ENCODE results near the gene CYP2E1. TPM values are rescaled to one million over a fixed set of nuclear protein-coding genes. Genes with fewer than 3 reads are reported as not detected.
"Not testable (repeated sequence)": the region's sequence is repeated elsewhere in the genome, so short reads cannot be mapped to it uniquely, and the experiment has no call there.

The CYP2E1 gene
- total RNA-seq, 1 experiment from 2014 or later: 0.90 TPM

GRCh38 chr10:133541441-133541975 lies 14.3 kb downstream of the CYP2E1 start:
- DNase-seq; H3K36me3 ChIP-seq (replicated peaks; ENCODE audit: control insufficient read depth, insufficient read depth, low read length); H3K27me3 ChIP-seq (ENCODE audit: control insufficient read depth, insufficient read depth, low read length); H3K4me3 ChIP-seq (ENCODE audit: insufficient read depth, low read depth, low read length): not testable (repeated sequence)

DNA sequence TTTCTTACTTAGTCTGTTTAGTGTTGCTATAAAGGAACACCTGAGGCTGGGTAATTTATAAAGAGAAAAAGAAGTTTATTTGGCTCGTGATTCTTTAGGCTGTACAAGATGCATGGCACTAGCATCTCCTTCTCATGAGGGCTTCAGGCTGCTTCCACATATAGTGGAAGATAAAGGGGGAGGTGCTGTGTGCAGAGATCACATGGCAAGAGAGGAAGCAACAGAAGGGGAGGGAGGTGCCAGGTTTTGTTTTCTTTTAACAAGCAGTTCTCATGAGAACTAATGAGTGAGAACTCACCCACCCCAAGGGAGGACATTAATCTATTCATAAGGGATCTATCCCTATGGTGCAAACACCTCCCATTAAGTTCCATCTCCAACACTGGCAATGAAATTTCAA lies 17.3 kb downstream of the CYP2E1 start:
- Histone ChIP-seq H3K27me3 (ENCODE audit: control insufficient read depth, insufficient read depth, low read length) (no peaks in the 10 kb centered on the region), H3K4me3 (ENCODE audit: insufficient read depth, low read depth, low read length) (no peak overlapping the region), H3K36me3 (replicated peaks; ENCODE audit: control insufficient read depth, insufficient read depth, low read length) (no peaks in the 10 kb centered on the region)
- no peak for DNase-seq

GRCh38 chr10:133554600-133554999 lies 27.4 kb downstream of the CYP2E1 start:
- Histone ChIP-seq H3K4me3 (ENCODE audit: insufficient read depth, low read depth, low read length) (no peak overlapping the region), H3K27me3 (ENCODE audit: control insufficient read depth, insufficient read depth, low read length) (no peaks in the 10 kb centered on the region), H3K36me3 (replicated peaks; ENCODE audit: control insufficient read depth, insufficient read depth, low read length) (no peaks in the 10 kb centered on the region)
- no peak for DNase-seq

DNA sequence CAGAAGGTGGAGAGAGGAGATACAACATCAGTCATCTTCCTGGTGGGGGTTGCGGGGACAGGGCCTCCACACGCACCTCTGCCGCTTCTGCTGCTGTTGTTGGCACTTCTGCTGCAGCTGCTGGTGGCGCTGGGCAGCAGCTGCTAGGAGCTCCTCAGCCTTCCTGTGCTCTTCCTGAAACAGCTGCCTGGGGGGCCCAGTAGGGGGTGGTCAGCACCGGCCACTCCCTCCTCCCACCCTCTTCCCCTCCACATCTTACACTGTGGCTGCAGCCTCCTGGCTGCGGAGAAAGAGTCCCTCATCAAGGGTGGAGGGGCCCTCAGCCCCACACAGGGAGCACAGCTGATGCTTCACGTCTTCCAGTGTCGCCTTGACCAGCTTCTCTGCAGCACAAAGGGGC lies 28.4 kb downstream of the CYP2E1 start:
- no peak for DNase-seq
- no peak overlapping the region for H3K4me3 ChIP-seq (ENCODE audit: insufficient read depth, low read depth, low read length)
- no peaks in the 10 kb centered on the region for H3K36me3 ChIP-seq (replicated peaks; ENCODE audit: control insufficient read depth, insufficient read depth, low read length)
- no peaks in the 10 kb centered on the region for H3K27me3 ChIP-seq (ENCODE audit: control insufficient read depth, insufficient read depth, low read length)

DNA sequence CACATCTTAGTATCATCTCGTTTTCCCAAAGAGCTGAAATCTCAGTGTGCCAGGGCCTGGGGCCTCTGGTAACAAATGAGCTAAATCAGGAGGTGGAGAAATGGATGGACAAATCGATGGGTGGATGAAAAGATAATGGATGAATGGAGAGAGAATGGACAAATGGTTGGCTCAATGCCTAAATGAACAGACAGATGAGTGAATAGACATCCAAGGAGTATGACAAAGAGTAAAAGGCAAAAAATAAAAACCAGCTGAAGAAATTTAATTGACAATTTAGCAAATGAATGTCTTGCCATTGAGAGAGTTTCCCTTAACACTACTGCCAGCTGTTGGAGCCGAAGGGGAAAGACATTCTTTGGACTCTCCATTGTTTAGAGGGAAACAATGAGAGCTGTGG lies 30.2 kb downstream of the CYP2E1 start:
- no peak for DNase-seq
- H3K36me3 ChIP-seq (replicated peaks; ENCODE audit: control insufficient read depth, insufficient read depth, low read length): no peaks in the 10 kb centered on the region
- H3K4me3 ChIP-seq (ENCODE audit: insufficient read depth, low read depth, low read length): no peak overlapping the region
- H3K27me3 ChIP-seq (ENCODE audit: control insufficient read depth, insufficient read depth, low read length): no peaks in the 10 kb centered on the region

DNA sequence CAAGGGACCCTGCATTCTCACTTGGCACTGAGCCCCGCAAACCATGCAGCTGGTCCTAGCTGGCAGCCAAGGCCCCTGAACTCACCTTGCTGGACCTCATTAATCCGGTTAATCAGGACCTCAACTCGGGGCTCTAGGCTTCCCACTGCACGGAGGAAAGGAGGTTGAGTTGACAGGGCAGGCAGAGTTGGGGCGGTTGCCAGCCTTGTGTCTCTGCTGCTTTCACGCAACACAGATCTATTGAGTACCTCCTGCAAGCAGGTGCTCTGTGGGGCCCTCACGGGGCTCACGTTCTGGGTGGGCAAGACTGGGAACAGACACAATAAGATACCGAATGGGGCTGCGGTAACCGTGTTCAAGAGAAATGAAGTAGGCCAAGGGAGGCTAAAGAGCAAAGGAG lies 32.1 kb downstream of the CYP2E1 start:
- no peak for DNase-seq
- Histone ChIP-seq H3K36me3 (replicated peaks; ENCODE audit: control insufficient read depth, insufficient read depth, low read length) (no peaks in the 10 kb centered on the region), H3K27me3 (ENCODE audit: control insufficient read depth, insufficient read depth, low read length) (no peaks in the 10 kb centered on the region), H3K4me3 (ENCODE audit: insufficient read depth, low read depth, low read length) (no peak overlapping the region)

GRCh38 chr10:133564816-133565215 lies 37.7 kb downstream of the CYP2E1 start:
- Histone ChIP-seq H3K4me3 (ENCODE audit: insufficient read depth, low read depth, low read length) (no peak overlapping the region), H3K27me3 (ENCODE audit: control insufficient read depth, insufficient read depth, low read length) (no peaks in the 10 kb centered on the region; the same call in 1 of the 2 replicates), H3K36me3 (replicated peaks; ENCODE audit: control insufficient read depth, insufficient read depth, low read length) (no peaks in the 10 kb centered on the region)
- no peak for DNase-seq

- Histone ChIP-seq H3K27me3 (ENCODE audit: control insufficient read depth, insufficient read depth, low read length) (no peaks in the 10 kb centered on the region; the same call in 1 of the 2 replicates), H3K36me3 (replicated peaks; ENCODE audit: control insufficient read depth, insufficient read depth, low read length) (no peaks in the 10 kb centered on the region), H3K4me3 (ENCODE audit: insufficient read depth, low read depth, low read length) (no peak within 1 kb of the TSS)
- DNase-seq: peak; percentile 49
Measured at GRCh38 chr10:133565441-133566294, 38.5 kb downstream of the CYP2E1 start, which contains the start of gene SYCE1. Gene SYCE1 (minus strand): TSS chr10:133565583. CDS start chr10:133565529, 54 bp downstream.

DNA sequence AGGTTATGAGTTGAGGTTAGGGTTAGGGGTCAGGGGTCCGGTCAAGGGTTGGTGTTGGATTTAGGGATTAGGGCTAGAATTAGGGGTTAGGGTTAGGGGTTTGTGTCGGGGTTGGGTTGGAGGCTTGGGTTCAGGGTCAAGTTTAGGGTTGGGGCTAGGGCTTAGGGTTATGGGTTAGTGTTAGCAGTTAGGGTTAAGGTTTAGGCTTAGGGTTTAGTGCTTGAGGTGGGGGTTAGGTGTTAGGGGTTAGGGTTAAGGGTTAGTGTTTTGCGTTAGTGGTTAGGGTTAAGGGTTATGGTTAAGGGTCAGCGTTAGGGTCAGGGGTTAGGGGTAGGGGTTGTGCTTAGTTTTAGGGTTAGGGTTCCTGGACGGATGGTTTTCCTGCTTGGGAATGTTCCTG lies 40.0 kb downstream of the CYP2E1 start:
- no peaks in the 10 kb centered on the region for H3K36me3 ChIP-seq (replicated peaks; ENCODE audit: control insufficient read depth, insufficient read depth, low read length)
- H3K27me3 ChIP-seq (ENCODE audit: control insufficient read depth, insufficient read depth, low read length): no peaks in the 10 kb centered on the region; the same call in 1 of the 2 replicates
- H3K4me3 ChIP-seq (ENCODE audit: insufficient read depth, low read depth, low read length): no peak overlapping the region
- no peak for DNase-seq

- Histone ChIP-seq H3K27me3 (ENCODE audit: control insufficient read depth, insufficient read depth, low read length) (no peaks in the 10 kb centered on the region; the same call in 1 of the 2 replicates), H3K36me3 (replicated peaks; ENCODE audit: control insufficient read depth, insufficient read depth, low read length) (no peaks in the 10 kb centered on the region), H3K4me3 (ENCODE audit: insufficient read depth, low read depth, low read length) (no peak overlapping the region)
- DNase-seq: no peak
Measured at GRCh38 chr10:133567609-133568286, 40.6 kb downstream of the CYP2E1 start.

- Histone ChIP-seq H3K36me3 (replicated peaks; ENCODE audit: control insufficient read depth, insufficient read depth, low read length) (no peaks in the 10 kb centered on the region), H3K4me3 (ENCODE audit: insufficient read depth, low read depth, low read length) (no peak overlapping the region), H3K27me3 (ENCODE audit: control insufficient read depth, insufficient read depth, low read length) (no peaks in the 10 kb centered on the region; the same call in 1 of the 2 replicates)
- DNase-seq: no peak
Measured at GRCh38 chr10:133568287-133568614, 41.1 kb downstream of the CYP2E1 start.

DNA sequence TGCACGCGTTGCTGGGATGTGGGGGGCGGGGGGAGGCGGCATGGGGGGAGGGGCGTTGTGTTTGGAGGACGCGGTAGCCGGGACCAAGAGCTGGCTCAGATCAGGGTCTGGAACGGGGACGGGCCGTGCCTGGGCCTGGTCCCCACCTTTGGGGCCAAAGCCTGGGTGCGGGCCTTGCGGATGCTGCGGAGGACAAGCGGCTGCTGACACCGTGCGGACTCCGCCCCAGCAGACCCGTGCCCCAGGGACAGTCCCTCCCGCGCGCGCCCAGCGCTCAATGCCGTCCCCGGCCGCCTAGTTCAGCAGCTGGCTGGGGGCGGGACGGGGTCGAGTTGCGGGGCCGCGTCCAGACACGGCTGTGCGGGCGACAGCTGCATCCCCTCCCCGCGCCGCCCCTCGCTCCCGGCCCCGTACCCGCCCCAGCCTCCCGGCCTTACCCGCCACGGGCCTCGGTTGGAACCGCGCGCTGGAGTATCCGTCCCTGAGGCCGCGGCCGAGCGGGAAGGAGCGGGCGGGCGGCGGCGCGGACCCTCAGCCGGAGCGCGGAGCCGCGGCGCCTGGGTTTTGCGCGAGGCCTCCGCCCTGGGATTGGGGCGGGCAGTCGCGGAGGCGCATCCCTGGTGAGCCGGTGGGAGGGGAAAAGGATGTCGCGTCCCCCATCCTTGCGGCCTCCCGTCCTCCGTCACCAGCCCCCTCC lies 41.8 kb downstream of the CYP2E1 start:
- not testable (repeated sequence) for DNase-seq; H3K4me3 ChIP-seq (ENCODE audit: insufficient read depth, low read depth, low read length); H3K27me3 ChIP-seq (ENCODE audit: control insufficient read depth, insufficient read depth, low read length); H3K36me3 ChIP-seq (replicated peaks; ENCODE audit: control insufficient read depth, insufficient read depth, low read length)

- not testable (repeated sequence) for H3K27me3 ChIP-seq (ENCODE audit: control insufficient read depth, insufficient read depth, low read length); H3K4me3 ChIP-seq (ENCODE audit: insufficient read depth, low read depth, low read length)
Measured at GRCh38 chr10:133569801-133570200, 42.6 kb downstream of the CYP2E1 start.

GRCh38 chr10:133572055-133572454 lies 44.9 kb downstream of the CYP2E1 start:
- not testable (repeated sequence) for DNase-seq; H3K4me3 ChIP-seq (ENCODE audit: insufficient read depth, low read depth, low read length); H3K27me3 ChIP-seq (ENCODE audit: control insufficient read depth, insufficient read depth, low read length); H3K36me3 ChIP-seq (replicated peaks; ENCODE audit: control insufficient read depth, insufficient read depth, low read length)

More at GRCh38 chr10:133569801-133570200, 42.6 kb downstream of the CYP2E1 start:
- not testable (repeated sequence) for DNase-seq; H3K36me3 ChIP-seq (replicated peaks; ENCODE audit: control insufficient read depth, insufficient read depth, low read length)
